DOHH2 (cell line): ENCODE measurements around the gene CCDC51.

Experiments used
- EZH2phosphoT487 ChIP-seq: fragments of 200-600 bp; sonication (generic); IDR thresholded peaks from 2 replicates; pipeline ENCODE4 v1.6.1; 2017; ENCODE audit warnings: borderline replicate concordance, mild to moderate bottlenecking, antibody characterized with exemption, low read length, moderate library complexity, mixed read lengths
- TF ChIP-seq, protein P1 (sequence below): fragments of 200-600 bp; sonication (generic); IDR thresholded peaks from one replicate; pipeline ENCODE4 v1.5.1; 2014; ENCODE audit warnings: antibody characterized with exemption, mild to moderate bottlenecking, low read depth, low read length; ENCODE audit not compliant: poor library complexity, severe bottlenecking

GRCh38 chr3:48475188-48475587 lies 35.3 kb upstream of the CCDC51 start:
- TF ChIP-seq, protein P1, sequence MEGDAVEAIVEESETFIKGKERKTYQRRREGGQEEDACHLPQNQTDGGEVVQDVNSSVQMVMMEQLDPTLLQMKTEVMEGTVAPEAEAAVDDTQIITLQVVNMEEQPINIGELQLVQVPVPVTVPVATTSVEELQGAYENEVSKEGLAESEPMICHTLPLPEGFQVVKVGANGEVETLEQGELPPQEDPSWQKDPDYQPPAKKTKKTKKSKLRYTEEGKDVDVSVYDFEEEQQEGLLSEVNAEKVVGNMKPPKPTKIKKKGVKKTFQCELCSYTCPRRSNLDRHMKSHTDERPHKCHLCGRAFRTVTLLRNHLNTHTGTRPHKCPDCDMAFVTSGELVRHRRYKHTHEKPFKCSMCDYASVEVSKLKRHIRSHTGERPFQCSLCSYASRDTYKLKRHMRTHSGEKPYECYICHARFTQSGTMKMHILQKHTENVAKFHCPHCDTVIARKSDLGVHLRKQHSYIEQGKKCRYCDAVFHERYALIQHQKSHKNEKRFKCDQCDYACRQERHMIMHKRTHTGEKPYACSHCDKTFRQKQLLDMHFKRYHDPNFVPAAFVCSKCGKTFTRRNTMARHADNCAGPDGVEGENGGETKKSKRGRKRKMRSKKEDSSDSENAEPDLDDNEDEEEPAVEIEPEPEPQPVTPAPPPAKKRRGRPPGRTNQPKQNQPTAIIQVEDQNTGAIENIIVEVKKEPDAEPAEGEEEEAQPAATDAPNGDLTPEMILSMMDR, result no peak
- TF ChIP-seq EZH2phosphoT487, result no peak
